COLO668 (cell line): ENCODE results near the gene PIP5K1B.
A peak's percentile ranks its signal among the peaks of the same experiment; 100 is the strongest.

ENCODE experiments used
- DNase-seq: peaks from one replicate; lab custom pipeline; 2025; ENCODE audit not compliant: unreplicated experiment; lab: John Stamatoyannopoulos, UW

The PIP5K1B gene

DNA sequence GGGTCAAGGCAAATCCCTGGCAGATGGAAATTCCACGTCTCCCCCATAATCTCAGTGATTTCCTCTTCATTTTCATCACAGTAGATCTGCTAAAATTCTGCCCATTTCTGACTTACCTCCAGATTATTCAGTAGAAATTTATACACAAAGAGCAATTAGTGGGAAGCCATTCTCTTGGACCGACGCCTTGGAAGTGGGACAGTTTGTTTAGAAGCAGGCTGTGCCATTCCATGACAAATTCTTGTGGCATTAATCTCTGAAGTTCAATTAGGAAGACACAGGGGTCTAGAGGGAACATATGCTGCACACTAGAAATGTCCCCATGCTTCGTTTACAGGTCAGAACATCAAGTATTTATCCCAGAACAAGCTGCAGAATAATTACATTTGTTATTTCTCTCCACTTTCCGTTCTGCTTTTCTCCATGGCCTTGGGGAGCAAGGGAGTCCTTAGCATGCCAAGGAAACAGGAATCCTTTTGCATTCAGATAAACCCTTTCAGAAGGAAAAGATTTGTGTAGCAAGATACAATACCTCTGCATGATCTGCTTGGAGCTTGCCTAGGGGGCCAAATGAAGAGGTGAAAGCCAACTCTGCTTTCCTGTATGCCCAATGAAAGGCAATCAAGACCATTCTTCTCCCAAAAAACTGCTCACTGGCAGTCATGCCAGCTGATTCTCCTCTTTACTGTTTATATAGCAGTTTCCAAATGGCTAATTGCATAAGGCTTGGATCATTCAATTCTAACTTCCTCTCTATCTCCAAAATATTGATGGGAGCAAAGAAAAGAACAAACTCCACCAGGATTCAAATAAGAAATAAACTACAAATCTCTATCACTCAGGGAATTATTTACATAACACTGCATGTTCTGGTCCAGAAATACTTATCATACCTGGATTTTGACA lies 311.4 kb downstream of the PIP5K1B start:
- no peak for DNase-seq

DNA sequence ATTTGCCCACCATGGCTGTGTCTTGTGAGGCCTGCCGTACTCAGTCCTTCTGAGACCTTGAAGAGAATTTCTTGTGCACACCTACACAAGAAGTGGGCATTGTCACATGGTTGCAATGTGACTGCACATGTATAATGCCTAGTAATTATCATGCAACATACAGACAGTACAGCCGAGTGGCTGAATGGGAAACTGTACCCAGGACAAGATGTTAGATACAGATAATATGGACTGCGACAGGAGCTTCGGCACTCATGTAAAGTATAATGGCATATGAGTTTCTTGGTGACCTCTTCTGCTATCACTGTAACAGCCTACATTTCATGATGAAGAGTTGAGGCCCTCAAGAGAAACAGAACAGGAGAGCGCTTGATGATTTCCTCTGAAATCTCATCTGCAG lies 313.7 kb downstream of the PIP5K1B start:
- DNase-seq = no peak

DNA sequence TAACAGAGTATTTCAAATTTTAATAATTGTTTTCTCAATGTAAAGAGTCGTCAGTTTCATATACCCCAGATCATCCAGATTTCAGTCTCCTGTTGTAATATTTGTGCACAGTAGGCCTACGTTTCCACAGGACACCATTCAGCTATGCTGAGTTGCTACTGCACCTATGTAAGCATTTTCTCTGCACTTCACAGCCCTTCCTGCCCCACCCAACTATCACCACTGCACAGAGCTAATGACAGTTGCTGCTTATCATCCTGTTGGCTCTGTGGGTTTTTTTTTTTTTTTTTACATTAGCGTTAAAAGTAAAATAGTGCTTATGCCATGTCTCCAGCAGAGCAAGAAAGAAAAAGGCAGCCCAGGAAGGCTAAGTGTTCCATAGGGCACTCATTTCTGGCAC lies 314.8 kb downstream of the PIP5K1B start:
- DNase-seq = no peak

DNA sequence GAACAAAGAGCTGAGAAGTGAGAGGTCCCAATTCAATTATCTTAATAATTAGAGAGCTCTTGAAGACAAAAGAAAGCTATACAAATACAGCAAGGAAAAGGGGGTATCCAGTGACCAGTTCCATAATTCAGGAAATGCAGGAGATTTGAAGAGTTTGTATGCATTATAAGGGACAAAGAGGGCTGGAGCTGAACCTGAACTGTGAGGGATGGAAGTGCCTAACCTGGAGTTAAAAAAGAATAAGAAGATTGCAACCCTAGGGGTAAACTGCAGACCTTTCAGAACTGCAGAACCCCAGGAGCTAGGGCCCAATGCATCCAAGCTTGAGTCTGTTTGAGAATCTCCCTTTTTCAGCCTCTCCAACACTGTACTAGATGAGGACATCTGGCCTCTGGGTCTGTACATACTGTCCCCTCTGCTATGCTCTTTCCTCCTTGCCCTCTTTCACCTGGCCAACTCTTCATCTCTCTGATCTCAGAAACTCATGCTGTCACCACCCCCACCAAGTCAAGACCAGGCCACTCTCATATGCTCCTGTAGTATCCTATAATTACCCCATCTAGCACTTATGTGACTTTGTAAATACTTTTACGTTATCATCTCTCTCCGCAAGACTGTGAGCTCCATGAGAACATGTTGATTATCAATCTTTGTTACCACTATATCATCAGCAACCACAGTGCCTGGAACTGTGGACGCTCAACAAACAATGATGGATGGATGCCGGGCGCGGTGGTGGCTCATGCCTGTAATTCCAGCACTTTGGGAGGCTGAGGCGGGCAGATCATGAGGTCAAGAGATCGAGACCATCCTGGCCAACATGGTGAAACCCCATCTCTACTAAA lies 315.5 kb downstream of the PIP5K1B start:
- DNase-seq = no peak

DNA sequence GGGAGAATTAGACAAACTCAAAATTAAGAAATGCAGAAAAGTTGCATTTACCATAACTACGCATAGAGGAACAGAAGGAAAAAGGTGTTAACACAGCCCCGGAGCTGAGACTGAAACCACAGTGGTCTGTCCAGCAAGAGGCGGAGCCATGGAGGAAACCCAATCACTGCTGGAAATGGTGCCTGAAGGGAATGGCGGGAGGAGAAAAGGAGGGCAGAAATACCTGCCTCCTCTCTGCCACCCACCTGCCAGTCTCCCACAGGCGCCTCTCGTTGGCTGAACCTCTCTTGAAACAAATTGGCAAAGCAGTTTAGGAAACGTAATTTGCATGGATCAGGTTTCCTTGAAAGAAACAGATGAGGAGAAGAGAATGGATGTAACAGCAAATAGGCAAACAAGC lies 318.6 kb downstream of the PIP5K1B start:
- no peak for DNase-seq

DNA sequence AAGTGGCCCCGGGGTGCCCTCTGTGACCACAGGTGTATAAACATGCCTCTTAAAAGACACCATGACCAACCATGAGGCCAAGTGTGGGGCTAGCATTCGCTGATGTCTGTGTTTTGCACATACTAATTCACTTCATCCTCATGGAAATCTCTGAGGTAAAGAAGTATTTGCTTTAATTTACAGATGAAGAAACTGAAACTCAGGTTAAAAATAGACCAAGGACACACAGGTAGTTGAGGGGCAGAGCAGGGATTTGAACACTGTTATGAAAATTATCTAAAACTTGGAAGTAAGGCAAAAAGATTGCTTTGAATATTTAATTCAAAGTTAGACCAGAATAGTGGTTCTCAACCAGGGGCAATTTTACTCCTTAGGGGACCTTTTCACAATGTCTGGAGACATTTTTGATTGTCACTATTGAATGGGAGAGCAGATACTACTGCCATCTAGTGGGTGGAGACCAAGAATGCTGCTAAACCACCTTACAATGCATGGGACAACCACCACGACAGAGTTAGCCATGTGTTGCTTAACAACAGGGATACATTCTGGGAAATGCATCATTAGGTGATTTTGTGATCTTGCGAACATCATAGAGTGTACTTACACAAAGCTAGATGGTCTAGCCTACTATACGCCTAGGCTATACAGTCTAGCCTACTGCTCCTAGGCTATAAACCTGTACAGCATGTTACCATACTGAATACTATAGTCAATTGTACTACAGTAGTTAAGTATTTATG lies 322.5 kb downstream of the PIP5K1B start:
- peak; percentile 32 for DNase-seq

DNA sequence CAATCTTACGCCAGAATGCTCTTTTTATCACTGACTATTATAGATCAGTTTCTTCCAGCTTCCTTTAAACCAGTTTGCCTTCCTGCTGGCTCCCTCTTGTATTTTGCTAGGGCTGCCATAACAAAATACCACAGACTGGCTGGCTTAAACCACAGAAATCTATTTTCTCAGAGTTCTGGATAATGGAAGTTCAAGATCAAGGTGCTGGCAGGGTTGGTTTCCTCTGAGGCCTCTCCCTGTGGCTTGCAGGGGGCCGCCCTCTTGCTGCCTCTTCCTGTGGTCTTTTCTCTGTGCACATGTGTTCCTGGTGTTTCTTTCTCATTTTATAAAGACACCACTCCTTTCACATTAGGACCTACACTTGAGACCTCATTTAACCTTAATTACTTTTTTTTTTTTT lies 323.7 kb downstream of the PIP5K1B start:
- no peak for DNase-seq

DNA sequence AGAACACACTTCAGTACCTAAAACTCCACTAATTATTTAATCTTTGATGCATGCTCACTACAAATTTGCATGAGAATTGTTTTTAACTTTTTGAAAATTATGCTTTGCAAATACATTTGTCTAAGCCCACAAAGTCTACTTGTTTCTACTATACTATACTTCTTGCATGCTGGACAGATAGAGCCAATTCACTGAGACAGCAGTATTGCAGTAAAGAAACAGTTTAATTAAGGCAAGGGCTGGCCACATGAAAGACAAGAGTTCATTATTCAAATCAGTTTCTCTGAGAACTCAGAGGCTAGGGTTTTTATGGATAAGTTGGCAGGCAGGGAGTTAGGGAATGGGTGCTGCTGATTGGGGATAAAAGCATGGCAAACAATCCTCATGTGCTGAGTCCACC lies 324.5 kb downstream of the PIP5K1B start:
- DNase-seq = no peak

DNA sequence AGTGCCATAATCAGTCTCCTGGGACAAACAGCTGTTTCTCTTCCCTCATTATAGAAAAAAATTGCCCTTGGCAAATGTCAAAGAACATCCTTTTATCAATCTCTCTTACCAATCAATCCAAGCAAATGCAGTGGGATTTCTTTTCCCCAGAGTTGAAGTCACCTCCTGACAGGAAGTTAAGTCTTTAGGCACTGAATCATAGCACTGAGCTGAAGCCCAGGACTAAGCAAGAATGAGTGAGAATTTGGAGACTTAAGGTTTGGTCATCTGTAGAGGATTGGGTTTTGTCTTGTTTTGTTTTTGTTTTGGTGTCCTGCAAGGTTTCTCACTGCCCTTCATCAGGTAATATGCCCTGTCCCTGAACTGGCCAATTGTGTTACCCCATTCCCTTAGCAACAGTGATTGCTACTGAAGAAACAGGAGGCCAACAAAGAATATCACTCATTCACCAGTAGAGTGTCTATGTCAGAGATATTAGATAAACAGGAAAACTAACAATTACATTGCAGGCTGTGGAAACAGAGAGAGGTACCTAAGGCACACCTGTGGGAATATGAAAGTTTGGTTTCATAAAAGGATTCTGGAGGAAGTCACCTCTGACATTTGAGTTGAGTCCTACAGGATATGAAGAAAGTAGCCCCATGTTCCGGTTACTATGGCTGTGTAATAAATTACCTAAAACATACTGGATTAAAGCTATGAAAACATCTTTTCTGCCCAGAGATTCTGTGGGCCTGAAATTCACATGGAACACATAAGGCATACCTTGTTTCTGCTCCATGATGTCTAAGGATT lies 326.0 kb downstream of the PIP5K1B start:
- no peak for DNase-seq

DNA sequence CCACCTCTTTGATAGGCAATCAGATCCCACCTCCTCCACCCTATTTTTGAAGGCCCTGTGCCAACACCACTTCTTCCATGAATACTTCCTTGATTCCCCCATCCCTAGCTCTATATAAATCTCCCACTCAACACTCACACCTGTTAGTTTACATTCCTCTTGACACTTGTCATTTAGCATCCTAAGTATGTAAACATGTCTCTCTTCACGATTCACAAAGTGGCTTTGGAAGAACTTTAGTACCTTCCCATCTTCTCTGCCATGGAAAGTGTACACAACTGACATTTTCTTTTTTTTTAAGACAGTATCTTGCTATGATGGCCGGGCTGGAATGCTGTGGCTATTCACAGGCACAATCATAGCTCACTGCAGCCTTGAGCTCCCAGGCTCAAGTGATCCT lies 329.0 kb downstream of the PIP5K1B start:
- DNase-seq = no peak

DNA sequence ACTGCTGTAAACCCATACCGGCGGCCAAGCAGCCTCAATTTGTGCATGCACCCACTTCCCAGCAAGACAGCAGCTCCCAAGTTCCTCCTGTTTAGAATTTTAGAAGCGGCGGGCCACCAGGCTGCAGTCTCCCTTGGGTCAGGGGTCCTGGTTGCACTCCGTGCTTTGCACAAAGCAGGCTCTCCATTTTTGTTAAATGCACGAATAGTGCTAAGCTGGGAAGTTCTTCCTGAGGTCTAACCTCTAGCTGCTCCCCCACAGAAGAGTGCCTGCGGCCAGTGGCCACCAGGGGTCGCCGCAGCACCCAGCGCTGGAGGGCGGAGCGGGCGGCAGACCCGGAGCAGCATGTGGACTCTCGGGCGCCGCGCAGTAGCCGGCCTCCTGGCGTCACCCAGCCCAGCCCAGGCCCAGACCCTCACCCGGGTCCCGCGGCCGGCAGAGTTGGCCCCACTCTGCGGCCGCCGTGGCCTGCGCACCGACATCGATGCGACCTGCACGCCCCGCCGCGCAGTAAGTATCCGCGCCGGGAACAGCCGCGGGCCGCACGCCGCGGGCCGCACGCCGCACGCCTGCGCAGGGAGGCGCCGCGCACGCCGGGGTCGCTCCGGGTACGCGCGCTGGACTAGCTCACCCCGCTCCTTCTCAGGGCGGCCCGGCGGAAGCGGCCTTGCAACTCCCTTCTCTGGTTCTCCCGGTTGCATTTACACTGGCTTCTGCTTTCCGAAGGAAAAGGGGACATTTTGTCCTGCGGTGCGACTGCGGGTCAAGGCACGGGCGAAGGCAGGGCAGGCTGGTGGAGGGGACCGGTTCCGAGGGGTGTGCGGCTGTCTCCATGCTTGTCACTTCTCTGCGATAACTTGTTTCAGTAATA lies 330.6 kb downstream of the PIP5K1B start, which contains the start of gene FXN:
Gene FXN (plus strand): TSS at position 315 of the 871 bp plus-strand sequence. CDS start 31 bp downstream, at position 346.
- peak; percentile 90 for DNase-seq

DNA sequence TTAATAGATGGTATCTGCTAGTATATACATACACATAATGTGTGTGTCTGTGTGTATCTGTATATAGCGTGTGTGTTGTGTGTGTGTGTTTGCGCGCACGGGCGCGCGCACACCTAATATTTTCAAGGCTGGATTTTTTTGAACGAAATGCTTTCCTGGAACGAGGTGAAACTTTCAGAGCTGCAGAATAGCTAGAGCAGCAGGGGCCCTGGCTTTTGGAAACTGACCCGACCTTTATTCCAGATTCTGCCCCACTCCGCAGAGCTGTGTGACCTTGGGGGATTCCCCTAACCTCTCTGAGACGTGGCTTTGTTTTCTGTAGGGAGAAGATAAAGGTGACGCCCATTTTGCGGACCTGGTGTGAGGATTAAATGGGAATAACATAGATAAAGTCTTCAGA lies 331.3 kb downstream of the PIP5K1B start:
- DNase-seq = peak; percentile 17

DNA sequence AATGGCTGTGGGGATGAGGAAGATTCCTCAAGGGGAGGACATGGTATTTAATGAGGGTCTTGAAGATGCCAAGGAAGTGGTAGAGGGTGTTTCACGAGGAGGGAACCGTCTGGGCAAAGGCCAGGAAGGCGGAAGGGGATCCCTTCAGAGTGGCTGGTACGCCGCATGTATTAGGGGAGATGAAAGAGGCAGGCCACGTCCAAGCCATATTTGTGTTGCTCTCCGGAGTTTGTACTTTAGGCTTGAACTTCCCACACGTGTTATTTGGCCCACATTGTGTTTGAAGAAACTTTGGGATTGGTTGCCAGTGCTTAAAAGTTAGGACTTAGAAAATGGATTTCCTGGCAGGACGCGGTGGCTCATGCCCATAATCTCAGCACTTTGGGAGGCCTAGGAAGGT lies 331.8 kb downstream of the PIP5K1B start:
- DNase-seq = no peak

DNA sequence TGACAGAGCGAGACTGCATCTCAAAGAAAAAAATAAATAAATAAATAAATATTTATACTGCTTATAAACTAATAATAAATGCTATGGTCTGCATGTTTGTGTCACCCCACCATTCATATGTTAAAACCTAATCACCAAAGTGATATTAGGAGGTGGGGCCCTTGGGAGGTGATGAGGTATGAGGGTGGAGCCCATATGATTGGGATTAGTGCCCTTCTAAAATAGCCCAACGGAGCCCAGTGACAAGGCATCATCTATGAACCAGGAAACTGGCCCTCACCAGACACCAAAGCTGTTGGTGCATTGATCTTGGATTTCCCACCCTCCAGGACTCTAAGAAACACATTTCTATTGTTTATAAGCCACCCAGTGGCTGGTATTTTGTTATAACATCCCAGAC lies 335.6 kb downstream of the PIP5K1B start:
- DNase-seq = no peak

DNA sequence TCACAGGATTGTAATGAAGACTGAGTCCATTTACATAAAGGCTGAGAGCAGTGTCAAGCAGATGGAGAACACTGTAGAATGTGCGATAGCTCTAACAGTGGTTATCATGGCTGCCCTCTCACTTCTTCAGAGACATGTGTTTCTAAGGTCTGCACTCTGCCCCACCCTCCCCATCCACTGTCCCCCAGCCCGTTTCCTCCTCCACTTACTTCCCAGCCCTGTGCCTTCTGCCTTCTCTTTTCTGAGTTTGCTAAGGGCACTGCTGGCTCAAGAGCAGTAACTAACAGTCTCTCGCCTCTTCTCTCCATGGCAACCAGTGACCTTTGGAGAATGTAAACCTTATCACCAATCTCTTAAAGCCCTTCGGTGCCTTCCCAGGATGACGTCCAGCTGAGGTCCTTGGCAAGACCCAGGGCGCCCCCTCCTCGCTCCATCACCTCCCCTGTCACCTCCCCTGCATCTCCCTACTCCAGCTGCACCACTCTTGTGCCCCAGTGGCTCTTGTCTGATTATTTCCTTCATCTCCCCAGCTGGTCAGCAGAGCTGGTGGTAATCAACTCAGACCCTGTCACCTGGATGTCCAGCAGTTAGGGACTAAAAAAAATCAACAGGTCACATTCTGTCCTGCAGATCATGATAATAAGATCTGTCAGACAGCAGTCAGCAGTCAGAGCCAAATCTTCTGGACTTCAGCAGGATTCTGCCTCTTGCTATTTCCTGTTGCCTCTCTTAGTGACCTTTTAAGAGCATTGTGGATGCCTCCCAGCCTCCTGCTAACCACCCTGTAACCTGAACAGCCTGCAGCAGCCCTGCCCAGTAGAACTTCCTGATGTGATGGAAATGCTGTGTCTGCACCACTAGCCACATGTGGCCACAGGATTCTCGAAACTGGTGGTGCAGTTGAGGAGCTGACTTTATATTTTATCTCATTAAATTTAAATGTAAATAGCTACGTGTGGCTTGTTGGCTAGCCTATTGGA lies 339.5 kb downstream of the PIP5K1B start:
- no peak for DNase-seq

DNA sequence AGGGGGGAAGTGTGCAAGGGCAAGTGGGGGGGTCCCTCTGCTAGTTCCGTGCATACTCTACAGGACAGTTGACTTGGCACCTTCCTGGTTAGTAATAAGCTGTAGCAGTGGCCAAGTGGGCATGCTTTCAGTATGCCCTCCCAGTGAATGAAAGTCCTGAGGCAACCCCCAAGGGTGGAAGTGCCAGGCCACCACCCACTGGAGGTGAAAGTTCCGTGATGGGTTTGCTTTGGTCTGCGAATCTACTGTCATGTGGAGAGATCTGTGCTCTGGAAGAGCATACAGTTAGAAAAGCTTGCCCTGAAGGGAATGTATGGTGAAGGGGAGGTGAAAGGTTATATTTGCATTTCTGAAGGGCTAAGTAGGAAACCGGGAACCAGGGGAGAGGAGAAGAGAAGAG lies 340.8 kb downstream of the PIP5K1B start:
- no peak for DNase-seq

DNA sequence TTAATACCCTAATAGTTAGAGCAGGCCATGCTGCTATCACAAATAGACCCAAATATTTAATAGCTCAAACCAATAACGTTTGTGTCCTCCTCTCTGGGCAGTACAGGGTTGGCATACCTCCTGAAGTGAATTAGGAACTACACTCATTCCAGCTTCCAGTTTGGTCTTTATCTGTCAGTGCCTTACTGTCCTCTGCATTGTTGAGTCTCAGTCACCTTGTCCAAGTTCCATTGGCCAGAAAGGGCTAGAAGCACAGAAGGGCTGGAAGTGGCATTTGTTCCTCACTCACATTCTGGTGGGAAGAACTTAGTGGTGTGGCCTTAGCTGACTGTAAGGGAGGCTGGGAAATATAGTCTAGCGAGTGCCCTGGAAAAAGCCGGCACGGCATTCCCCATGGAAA lies 341.7 kb downstream of the PIP5K1B start:
- no peak for DNase-seq

DNA sequence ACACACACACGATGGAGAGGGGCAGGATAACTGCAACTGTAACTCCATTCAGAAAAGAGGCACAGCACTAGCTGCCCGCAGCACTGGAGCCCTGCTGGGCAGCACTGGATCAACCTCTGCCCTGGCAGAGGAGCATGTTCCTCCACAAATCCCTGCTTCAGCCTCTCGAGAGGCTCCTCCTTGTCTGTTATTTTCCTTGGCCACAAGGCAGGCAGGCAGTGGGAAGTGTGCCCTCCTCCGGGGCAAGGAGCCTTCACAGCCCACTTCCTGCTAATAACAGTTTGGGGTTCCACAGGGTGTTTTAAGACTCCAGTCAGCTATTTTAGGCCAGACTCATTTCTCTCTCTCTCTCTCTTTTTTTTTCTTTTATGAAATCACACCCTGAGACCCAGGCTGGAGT lies 342.3 kb downstream of the PIP5K1B start:
- no peak for DNase-seq
